GM18870 (cell line): Measurements from ENCODE around the gene ILK.

Experiments used
- ATAC-seq: cut with Tn5 transposase; IDR thresholded peaks from one replicate; pipeline ENCODE4 v1.9.1; 2021; ENCODE audit warnings: moderate library complexity; ENCODE audit not compliant: unreplicated experiment

The ILK gene

GRCh38 chr11:6572215-6572614 is 31.4 kb upstream of the ILK start:
- ATAC-seq = no peak

GRCh38 chr11:6574816-6575715 is 28.5 kb upstream of the ILK start:
- ATAC-seq = no peak

- ATAC-seq = no peak
These were observed 26.9 kb upstream of the ILK start for GRCh38 chr11:6576471-6577373.

GRCh38 chr11:6578134-6578533 is 25.4 kb upstream of the ILK start:
- ATAC-seq = no peak

DNA sequence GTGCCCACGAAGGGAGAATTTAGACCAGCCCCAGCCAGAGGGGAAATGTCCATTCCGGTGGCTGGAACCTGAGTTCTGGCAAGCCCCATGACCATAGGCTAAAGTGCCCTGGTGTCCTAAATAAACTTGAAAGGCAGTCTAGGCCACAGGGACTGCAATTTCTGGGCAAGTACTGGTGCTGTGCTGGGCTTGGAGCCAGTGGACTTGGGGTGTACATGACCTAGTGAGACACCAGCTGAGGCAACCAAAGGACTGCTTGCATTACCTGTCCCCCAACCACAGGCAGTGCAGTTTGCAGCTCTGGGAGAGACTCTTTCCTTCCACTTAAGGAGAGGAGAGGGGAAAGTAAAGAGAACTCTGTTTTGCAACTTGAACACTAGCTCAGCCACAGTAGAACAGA is 23.9 kb upstream of the ILK start:
- no peak for ATAC-seq

DNA sequence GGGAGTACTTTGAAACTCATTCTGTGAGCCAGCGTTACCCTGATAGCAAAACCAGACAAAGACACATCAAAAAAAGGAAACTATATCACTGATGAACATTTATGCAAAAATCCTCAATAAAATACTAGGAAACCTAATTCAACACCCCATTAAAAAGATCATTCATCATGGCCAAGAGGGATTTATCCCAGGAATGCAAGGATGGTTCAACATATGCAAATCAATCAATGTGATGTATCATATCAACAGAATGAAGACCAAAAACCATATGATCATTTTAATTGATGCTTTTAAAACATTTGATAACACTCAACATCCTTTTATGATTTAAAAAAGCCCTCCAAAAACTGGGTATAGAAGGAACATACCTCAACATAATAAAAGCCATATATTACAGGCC is 20.0 kb upstream of the ILK start:
- ATAC-seq = no peak

DNA sequence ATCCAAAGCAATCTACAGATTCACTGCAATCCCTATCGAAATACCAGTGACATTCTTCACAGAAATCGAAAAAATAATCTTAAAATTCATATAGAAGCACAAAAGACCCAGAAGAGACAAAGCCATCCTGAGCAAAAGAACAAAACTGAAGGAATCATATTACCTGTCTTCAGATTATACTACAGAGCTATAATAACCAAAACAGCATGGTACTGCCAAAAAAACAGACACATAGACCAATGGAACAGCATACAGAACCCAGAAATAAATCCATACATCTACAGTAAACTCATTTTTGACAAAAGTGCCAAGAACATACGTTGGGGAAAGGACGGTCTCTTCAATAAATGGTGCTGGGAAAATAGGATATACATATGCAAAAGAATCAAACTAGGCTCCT is 19.0 kb upstream of the ILK start:
- no peak for ATAC-seq

DNA sequence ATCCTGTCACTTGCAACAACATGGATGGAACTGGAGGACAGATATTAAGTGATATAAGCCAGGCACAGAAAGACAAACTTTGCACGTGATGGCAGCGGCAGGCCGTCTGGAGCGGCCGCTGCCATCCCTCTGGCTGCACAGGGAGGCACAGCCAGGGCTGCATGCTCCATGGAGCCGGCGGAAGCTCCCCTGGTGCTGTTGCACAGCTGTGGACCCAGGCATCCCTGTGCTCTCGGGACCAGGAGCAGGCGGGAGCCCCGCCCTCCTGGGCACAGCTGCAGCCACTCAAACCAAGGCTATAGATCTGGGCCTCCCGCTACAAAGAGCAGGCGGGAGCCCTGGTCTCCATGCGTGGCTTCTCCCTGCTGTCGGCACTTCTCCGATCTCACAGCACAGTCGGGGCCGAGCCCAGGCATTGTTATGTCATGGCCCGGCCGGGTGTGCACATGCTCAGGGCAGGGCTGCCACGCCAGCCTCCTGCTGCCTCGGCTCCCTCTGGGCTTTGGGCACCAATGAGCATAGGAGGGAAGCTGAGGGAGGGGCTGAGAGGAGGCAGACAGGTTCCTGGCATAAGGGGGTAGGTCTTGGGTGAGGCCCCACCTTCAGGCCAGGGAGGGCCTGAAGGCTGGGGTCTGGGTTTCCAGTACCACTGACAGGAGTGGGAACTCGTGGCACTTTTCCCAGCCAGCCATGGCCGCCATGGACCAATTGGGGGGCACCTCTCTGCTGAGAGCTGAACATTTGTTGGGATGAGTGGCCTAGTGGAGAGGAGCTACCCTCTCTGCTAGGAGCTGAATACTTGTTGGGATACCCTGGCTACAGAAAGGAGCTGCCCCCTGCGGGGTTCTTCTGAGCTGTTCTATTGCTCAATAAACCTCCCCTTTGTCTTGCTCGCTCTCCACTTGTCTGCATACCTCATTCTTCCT is 16.9 kb upstream of the ILK start:
- no peak for ATAC-seq

DNA sequence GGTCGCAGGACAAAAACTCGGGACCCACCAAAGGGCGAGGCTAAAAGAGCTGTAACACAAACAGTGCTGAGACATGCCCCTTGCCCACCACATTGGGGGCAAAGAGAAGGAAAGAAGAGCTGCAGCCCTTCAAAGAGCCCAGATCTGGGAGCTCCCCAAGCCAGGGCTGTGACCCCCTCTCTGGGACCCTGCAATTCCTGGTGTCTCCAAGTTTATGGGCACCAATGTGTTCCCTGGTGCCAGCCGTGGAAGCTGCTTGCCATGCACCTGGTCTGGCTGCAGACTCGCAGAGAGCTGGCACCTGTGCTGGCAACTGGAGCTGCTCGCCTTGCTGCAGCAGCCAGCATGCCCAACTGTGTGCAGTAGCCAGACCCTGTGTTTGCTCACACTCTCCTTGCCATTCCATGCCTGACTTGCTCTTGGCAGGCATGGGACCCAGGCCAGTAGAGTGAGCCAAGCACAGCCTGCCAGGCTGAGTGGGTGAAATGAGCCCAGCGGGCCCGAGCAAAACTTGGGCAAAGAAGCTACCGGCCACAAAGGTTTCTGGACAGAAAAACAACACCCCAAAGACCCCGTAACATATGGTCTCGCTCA is 16.1 kb upstream of the ILK start:
- ATAC-seq = no peak

DNA sequence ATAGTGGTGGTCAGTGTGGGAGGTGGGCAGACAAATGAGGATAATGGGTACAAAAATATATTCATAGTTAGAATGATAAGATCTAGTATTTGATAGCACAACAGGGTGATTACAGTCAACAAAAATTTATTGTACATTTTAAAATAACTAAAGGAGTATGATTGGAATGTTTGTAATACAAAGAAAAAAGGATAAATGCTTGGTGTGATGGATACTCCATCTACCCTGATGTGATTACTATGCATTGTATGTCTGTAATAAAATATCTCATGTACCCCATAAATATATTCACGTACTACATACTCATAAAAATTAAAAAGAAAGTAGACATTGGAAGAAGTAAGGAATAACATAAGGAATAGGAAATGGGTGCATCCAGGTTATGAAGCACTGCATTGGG is 15.6 kb upstream of the ILK start:
- ATAC-seq = no peak

DNA sequence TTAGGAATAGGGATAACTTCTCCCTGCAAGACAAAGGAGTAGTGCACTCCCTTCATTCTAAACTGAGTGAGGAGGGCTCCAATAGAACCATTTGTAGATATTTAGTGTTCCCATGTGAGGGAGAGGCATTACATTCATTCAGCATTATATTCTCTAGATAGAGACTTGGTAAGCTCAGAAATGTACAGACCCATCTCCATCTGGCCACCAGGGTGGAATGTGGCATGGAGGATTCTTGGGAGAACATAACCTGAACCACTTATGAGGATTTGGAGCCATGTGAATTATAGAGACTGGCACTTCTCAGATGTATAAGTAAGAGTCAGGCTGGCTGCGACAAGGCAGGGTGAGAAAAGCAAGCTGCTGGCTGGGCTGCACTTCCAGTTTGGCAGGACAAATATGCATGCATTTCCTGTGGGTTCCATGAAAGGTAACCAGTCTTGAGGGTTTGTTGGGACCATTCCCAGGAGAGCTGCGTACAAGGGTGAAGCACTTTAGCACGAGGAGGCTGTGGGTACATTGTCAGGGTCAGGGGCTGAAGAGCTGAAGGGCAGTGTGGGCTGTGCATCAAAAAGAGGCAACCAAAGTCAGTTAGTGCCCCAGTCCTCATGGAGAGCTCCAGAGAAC is 9.3 kb upstream of the ILK start:
- ATAC-seq = no peak

DNA sequence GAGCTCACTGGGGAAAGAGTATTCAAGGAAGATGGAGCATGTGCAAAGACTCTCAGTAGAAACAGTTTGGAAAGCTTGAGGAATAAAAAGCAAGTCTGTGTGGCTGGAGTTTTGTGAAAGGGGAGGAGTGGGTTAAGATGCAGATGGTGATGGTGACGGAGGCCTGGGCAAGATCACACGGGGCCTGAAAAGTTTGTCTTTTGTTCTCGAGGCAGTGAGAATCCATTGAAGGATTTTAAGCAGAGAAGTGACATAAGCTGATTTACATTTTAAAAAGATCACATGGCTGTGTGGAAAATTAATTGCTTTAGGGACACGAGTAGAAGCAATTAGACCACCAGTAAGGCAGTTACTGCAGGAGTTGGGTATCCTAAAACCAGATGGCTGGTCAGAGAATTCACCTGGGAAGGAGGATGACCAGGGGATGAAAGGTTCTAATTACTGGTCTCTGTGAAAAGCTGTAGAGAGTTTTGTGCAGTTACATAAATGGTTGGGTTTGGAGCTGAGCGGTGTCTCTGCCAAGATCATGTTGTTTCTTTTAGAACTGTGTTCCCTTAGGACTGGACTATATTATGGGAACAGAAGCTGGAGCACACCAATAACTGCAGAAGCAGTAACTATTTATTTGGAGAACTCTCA is 7.2 kb upstream of the ILK start:
- ATAC-seq = no peak

GRCh38 chr11:6598555-6598954 is 5.0 kb upstream of the ILK start:
- no peak for ATAC-seq

- ATAC-seq = no peak
These were observed 4.1 kb upstream of the ILK start for GRCh38 chr11:6599449-6599848.

DNA sequence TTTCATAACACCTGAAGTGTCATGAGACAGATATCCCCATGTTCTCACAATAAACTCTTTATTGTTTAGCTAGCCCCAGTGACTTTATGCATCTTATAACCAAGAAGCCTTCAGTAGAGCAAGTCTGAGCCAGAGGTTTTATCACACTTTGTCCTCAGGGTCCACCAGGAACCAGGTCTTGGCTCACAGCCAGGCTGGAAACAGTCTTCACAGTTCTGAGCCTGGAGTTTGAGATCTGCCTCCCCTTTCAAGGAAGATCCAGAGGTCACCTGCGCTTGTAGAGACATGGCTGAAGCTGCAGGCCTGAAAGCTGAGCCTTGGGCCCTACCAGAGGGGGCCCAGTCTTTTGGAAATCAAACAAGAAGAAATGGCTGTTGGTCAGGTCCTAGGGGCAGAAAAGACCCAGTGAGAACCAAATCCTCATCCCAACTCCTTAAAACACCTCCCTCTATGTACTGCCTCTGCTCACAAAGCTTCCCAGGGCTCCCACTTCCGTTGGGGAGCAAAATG is 3.6 kb upstream of the ILK start:
- ATAC-seq = no peak

DNA sequence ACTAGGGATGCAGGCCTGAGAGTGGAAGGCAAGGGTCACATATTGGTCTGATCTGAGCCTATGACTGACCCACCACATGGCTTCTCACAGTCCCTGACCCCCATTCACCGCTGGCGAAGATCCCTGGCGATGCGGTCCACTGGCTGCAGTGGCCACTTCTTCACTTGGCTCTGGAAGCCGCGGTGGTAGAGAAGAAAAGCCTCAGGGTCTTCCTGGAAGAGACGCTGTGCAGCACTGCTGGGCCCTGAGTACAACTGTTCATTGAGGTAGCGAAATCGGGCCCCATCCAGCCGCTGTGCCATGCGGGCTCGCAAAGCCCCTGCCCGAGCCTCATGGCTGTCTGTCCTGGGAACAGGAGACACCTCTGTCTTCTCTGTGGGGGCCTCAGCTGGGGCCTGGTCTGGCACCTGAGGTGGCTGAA is 2.5 kb upstream of the ILK start:
- ATAC-seq = no peak

- ATAC-seq = no peak
These were observed 1.3 kb upstream of the ILK start for GRCh38 chr11:6602096-6602940.

- ATAC-seq = peak; percentile 26
These were observed 580 bp downstream of the ILK start for GRCh38 chr11:6604081-6604626.
